Heart right ventricle (tissue), 16 donors: ENCODE measurements around the gene EGFR. TPM values are rescaled to one million over a fixed set of nuclear protein-coding genes. Genes with fewer than 3 reads are reported as not detected.
A peak's percentile ranks its signal among the peaks of the same experiment; 100 is the strongest.

ENCODE experiments used
- ATAC-seq, 8 donors: fragments of 200-7000 bp; cut with Tn5 transposase; one replicate each; pipeline ENCODE4 v1.9.1; 2020; ENCODE audit warnings: mild to moderate bottlenecking in 8 of 8, moderate library complexity in 8 of 8, moderate number of reproducible peaks in 1 of 8
- DNase-seq, 2 donors: peaks; one replicate each; pipeline ENCODE4 v3.0.0-alpha.2; 2020
- H3K27ac ChIP-seq, 10 donors: fragments of 200-600 bp; sonication (generic) in 2 of 10; one replicate each; pipeline versions ENCODE4 v1.5.0 to v1.8.0; 2020 to 2022; ENCODE audit warnings: mild to moderate bottlenecking in 3 of 10
- H3K27me3 ChIP-seq, 7 donors: fragments of 200-600 bp; one replicate each; pipeline ENCODE4 v1.8.0; 2021 to 2022; ENCODE audit warnings: mild to moderate bottlenecking in 2 of 7
- H3K36me3 ChIP-seq, 9 donors: fragments of 200-600 bp; sonication (generic) in 1 of 9; one replicate each; pipeline versions ENCODE4 v1.5.0 to v1.8.0; 2020 to 2022; ENCODE audit warnings: mild to moderate bottlenecking in 2 of 9
- H3K4me1 ChIP-seq, 9 donors: fragments of 200-600 bp; sonication (generic) in 1 of 9; one replicate each; pipeline versions ENCODE4 v1.5.0 to v1.8.0; 2020 to 2022; ENCODE audit warnings: mild to moderate bottlenecking in 4 of 9
- H3K4me3 ChIP-seq, 10 donors: fragments of 200-600 bp; sonication (generic) in 2 of 10; one replicate each; pipeline versions ENCODE4 v1.5.0 to v1.8.0; 2020 to 2022; ENCODE audit warnings: mild to moderate bottlenecking in 7 of 10, moderate library complexity in 2 of 10
- H3K9me3 ChIP-seq, 11 donors: fragments of 200-600 bp in 10 of 11; sonication (generic) in 2 of 11; one replicate each; pipeline versions ENCODE4 v1.5.0 to v1.8.0; 2013 to 2022; ENCODE audit warnings: mild to moderate bottlenecking in 2 of 11, control low read depth in 1 of 11, moderate library complexity in 1 of 11
- WGBS, 2 donors: extraction: QIAGEN DNeasy Blood & Tissue Kit; methylation state at CpG; one replicate each; pipeline ENCODE4 v1.1.7; 2013; ENCODE audit warnings: inconsistent platforms in 1 of 2; 5-methylcytosine and 5-hydroxymethylcytosine counted together
- intact Hi-C, 10 donors: fragments of 100-400 bp; cut with DNase I; formaldehyde crosslinking; loops; one replicate each; pipeline versions ENCODE4 v1.11.1 to v1.14.2; 2022
- polyA plus RNA-seq, 2 donors: library from polyadenylated mRNA; stranded (reverse); fragments of 200-250 nt; gene quantifications; one replicate each; pipeline ENCODE4 v1.2.3, GENCODE V29; 2013
- total RNA-seq, 10 donors: library from RNA; stranded (reverse); fragmentation: NEBNext Ultra II Directional in 3 of 10; extraction: Animal tissue kit (Norgen Biotek cat#: 25700) in 3 of 10; gene quantifications; one replicate each; pipeline versions ENCODE4 v1.2.1 to v1.2.4, GENCODE V29; 2021 to 2023
- TF ChIP-seq, protein P1 (sequence below), 9 donors: fragments of 200-600 bp; sonication (generic) in 2 of 9; IDR thresholded peaks; one replicate each; pipeline versions ENCODE4 v1.5.0 to v1.8.0; 2021 to 2022; ENCODE audit warnings: antibody characterized with exemption in 9 of 9, mild to moderate bottlenecking in 5 of 9, moderate library complexity in 1 of 9
- donor health status: Arrhythmogenic right ventricular cardiomyopathy.
- donor health status: ischemic (EF 13 %, LVEDD 7.1; RV severe dilation, severe dysfunction).
- donor health status: healthy with polysubstance abuse.
- donor health status: DM: no; HTN: yes; CAD: no.
- donor health status: DM: no; HTN: no; CAD: no.
- donor health status: ischemic (EF 25% LVEDD 6.9; RV normal size, moderate dysfunction).
- donor health status: ischemic (EF 25% LVEDD 5.7; RV mildly dilated, moderate dysfunction).
- donor health status: healthy.
- donor health status: DM: yes; HTN: yes; CAD: no.
- donor health status: Ischemic cardiomyopathy.
- donor health status: ischemic (EF 35%, LVEDD 5.7; RV mildly dilated, moderate dysfunction).
- donor health status: nonischemic (EF 11% LVEDD 7.7; RV severe dilation, severe dysfunction).
- donor health status: DM: yes; HTN: yes; CAD: no.
- donor health status: PGD.
- donor health status: ischemic (EF 29% LVEDD 5.4; RV normal size, mild dysfunction).
- donor health status: nonischemic (EF 23%, LVEDD 6.1; RV moderate dilation, normal function).

Gene EGFR
- total and polyA plus RNA-seq, 12 donors = 1.9 to 13.5 (median 7.6) TPM

DNA sequence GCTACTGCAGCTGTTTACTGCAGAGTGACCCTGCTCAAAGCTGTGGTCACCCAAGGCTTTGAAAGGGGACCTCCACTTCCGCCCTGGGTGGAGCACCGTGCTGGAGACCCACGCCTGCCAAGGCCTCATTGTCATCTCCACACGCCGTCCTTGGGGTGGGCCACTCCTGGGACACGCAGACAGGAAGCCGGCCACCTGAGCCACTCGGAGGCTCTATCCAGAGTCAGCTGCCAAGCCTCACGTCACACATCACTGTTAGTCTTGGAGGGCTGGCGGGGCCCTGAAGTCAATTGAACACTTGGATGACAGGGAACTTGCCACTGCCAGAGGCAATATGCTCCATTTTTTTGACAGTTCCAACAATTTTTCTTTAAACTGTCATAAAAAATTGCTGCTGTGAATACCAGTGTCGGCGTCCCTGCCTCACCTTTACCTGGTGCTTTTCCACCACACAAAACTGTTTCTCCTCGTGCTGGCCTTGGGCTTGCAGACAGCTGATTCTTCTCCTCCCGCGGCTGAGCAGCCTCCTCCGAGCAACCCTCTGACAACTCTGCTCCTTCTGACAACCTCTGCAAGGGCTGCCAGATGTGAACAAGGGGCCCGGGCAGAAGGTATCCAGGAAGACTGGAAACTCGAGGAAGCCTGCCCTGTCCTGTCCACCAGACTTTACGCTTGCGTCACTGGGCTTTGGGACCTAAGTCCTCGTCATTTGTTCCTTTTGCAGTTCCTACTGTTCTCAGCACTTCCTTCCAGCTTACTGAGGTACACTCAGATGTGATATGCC, 81.9 kb downstream of the EGFR start:
- H3K9me3 ChIP-seq = no peaks in the 10 kb centered on the region
- H3K27ac ChIP-seq = peak overlapping the region in 9 of 10 donors; percentile 50 to 87 (median 73)
- H3K4me3 ChIP-seq = peak overlapping the region in 1 of 10 donors; percentile 2
- TF ChIP-seq, protein P1, sequence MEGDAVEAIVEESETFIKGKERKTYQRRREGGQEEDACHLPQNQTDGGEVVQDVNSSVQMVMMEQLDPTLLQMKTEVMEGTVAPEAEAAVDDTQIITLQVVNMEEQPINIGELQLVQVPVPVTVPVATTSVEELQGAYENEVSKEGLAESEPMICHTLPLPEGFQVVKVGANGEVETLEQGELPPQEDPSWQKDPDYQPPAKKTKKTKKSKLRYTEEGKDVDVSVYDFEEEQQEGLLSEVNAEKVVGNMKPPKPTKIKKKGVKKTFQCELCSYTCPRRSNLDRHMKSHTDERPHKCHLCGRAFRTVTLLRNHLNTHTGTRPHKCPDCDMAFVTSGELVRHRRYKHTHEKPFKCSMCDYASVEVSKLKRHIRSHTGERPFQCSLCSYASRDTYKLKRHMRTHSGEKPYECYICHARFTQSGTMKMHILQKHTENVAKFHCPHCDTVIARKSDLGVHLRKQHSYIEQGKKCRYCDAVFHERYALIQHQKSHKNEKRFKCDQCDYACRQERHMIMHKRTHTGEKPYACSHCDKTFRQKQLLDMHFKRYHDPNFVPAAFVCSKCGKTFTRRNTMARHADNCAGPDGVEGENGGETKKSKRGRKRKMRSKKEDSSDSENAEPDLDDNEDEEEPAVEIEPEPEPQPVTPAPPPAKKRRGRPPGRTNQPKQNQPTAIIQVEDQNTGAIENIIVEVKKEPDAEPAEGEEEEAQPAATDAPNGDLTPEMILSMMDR (IDR thresholded peaks at IDR 0.05) = no peak
- H3K36me3 ChIP-seq = no peaks in the 10 kb centered on the region
- intact Hi-C loops = loop anchor here in 1 of 10 donors (2.0 to 10.0 kb wide), 2 partner anchors 64 to 82 kb away; partner anchors contain the start of gene EGFR
- ATAC-seq (peak; percentile 84 to 91 (median 88)), DNase-seq (peak; percentile 83 to 92)
- H3K4me1 ChIP-seq = peaks cover 8 to 70% (median 28%) of the 10 kb centered on the region in 9 donors
- WGBS, 2 donors = 43 to 50% methylated on average over 21 of the region's 21 CpGs
- H3K27me3 ChIP-seq = no peaks in the 10 kb centered on the region

GRCh38 chr7:55101359-55101758, 82.5 kb downstream of the EGFR start:
- Histone ChIP-seq H3K4me1 (peaks cover 8 to 70% (median 28%) of the 10 kb centered on the region in 9 donors), H3K4me3 (peak overlapping the region in 2 of 10 donors; percentile 2 to 7), H3K27me3 (no peaks in the 10 kb centered on the region)

DNA sequence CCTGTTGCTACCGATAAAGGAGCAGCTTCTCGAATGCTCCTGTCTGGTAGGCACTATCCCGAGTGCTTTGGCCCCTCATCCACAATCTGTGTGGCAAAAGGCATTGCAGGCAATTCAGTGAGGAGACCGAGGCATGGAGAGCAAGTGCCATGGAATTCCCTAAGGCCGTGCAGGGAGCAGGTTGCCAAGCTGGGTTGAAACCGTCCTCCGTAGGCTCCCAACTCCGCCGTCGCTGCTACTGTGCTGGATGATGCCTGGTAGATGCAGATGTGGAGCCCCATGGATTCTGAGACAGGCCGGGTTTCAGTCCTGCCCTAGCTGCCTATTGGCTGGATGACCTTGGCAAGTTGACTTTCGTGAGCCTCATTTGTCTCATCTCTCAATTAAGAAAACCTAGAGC, 85.3 kb downstream of the EGFR start:
- DNase-seq = no peak
- intact Hi-C loops = loop anchor here in 1 of 10 donors (10.0 kb wide), 1 partner anchor 61 kb away; no protein-coding TSS in a partner anchor

More at GRCh38 chr7:55101359-55101758, 82.5 kb downstream of the EGFR start:
- intact Hi-C loops = loop anchor here in 1 of 10 donors (2.0 to 10.0 kb wide), 2 partner anchors 63 to 83 kb away; partner anchors contain the start of gene EGFR
- WGBS, 2 donors = 44 to 45% methylated on average over 9 of the region's 9 CpGs
- no peak for ATAC-seq
- peak overlapping the region in 8 of 10 donors; percentile 50 to 81 (median 68) for H3K27ac ChIP-seq
- no peaks in the 10 kb centered on the region for H3K36me3 ChIP-seq
- no peak for DNase-seq
- TF ChIP-seq, protein P1 (IDR thresholded peaks at IDR 0.05) = no peak
- H3K9me3 ChIP-seq = no peaks in the 10 kb centered on the region

More for the DNA sequence above, 85.3 kb downstream of the EGFR start:
- no peak overlapping the region for H3K27ac ChIP-seq
- H3K4me1 ChIP-seq = peaks cover 8 to 52% (median 24%) of the 10 kb centered on the region in 9 donors
- TF ChIP-seq, protein P1 (IDR thresholded peaks at IDR 0.05) = no peak
- no peaks in the 10 kb centered on the region for H3K9me3 ChIP-seq
- no peaks in the 10 kb centered on the region for H3K27me3 ChIP-seq
- no peak for ATAC-seq
- H3K36me3 ChIP-seq = no peaks in the 10 kb centered on the region
- 96% methylated on average over 12 of the region's 12 CpGs for WGBS, 2 donors
- no peak overlapping the region for H3K4me3 ChIP-seq
